HS-27A (cell line): ENCODE measurements around the gene TMEM72.

Source experiments
- DNase-seq: peaks from one replicate; pipeline ENCODE4 v3.0.0-alpha.2; 2012; ENCODE audit warnings: low read depth, missing footprints

TMEM72 gene

DNA sequence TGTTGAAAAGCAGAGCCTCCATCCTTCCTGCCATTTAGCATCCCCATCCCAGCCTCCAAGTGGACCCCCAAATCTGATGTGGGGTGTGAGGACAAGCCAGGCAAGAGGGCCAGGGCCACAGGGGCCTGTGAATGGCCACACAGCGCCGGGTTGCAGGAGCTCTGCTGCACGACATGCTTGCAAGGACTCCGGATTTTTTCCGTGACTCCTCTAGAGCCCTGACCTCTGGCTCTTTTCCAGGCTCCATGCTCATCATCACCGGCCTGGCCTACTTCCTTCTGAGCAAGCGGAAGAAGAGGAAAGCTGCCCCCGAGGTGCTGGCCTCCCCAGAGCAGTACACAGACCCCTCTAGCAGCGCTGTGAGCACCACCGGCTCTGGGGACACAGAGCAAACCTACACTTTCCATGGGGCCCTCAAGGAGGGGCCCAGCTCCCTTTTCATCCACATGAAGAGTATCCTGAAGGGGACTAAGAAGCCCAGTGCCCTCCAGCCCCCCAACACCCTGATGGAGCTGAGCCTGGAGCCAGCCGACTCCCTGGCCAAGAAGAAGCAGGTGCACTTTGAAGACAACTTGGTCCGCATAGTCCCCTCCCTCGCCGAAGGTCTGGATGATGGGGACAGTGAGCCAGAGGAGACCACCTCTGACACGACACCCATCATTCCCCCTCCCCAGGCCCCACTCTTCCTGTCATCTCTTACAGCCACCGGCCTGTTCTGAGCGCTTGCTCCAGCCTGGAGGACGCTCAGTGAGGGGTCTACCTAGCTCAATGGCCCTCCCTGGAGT lies 23.5 kb downstream of the TMEM72 start:
- no peak for DNase-seq

DNA sequence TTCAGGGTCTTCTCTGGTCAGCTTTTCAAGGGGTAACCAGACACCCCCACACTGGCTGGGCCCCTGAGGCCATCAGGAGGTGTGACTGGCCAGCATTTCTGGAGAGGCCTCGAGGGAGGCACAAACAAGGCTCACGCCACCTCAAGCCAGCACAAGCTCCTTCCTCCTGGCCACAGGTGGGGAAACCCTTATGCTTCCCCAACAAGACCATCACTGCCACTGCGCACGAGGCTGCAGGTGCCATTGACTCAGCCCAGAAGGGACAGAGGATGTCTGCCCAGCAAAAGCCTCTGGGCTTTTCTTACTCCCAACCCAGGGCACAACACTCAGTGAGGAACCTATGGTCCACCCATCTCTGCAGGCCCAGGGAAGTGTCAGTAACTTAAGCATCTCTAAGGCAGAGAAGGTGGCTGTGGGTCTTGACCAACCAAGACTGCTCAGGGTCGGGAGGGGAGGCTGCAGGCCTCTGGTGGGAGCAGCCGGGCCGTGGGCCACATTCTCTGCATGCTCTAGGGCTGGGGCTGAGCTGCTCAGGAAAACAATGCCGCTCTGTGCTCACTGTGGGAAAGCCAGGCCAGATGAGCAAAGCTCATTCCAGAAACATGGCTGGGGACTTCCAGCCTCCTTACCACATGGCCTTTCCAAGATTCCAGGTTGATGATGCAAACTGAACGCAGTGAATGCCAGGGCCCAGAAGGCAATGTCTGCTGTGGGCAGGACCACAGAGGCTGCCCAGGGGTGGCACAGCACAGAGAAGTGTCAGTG lies 24.2 kb downstream of the TMEM72 start:
- no peak for DNase-seq

DNA sequence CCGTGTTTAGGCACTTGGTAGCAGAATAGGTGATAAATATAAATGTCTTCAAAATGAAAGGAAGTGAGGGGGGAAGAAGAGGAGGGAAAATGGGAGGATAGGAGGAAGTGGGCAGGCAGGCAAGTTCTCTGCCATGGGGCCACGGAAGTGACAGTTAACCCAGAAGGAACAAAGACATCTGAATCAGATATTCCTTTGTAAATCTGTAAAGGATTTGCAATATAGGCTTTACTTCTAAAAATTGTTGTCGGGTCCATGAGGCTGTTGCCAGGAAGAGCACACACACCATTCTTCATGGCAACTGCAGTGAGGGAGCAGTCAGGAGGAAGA lies 24.8 kb downstream of the TMEM72 start:
- no peak for DNase-seq

DNA sequence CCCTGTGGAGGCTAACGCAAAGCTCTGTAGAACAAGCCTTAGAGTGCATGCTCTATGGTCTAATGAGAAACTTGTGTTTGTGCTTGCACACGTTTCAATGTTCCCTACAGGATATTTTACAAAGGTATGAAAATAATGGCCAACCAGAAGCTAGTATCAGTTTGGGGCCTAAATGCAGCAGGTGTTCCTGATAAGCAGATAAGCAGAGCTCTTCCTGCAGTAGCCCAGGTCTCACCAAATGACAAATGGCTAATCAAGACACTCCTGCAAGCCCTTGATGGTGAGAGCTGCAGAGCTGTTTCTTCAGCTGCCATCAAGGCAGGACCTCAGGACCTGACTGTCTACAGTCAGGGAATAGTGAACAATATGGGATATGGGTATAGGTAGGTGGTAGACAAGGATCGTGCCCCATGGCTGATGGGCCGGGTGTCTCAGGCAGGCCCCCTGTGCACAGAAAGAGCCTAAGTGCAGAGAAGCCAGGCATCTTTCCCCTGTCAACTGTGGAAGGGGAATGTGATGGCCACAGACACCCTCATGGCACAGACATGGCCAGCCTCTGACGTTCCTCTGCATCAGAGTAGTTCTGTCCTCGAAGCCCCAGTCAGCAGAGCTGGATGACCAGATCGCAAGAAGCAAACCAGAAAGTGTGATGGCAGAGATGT lies 25.3 kb downstream of the TMEM72 start:
- no peak for DNase-seq

DNA sequence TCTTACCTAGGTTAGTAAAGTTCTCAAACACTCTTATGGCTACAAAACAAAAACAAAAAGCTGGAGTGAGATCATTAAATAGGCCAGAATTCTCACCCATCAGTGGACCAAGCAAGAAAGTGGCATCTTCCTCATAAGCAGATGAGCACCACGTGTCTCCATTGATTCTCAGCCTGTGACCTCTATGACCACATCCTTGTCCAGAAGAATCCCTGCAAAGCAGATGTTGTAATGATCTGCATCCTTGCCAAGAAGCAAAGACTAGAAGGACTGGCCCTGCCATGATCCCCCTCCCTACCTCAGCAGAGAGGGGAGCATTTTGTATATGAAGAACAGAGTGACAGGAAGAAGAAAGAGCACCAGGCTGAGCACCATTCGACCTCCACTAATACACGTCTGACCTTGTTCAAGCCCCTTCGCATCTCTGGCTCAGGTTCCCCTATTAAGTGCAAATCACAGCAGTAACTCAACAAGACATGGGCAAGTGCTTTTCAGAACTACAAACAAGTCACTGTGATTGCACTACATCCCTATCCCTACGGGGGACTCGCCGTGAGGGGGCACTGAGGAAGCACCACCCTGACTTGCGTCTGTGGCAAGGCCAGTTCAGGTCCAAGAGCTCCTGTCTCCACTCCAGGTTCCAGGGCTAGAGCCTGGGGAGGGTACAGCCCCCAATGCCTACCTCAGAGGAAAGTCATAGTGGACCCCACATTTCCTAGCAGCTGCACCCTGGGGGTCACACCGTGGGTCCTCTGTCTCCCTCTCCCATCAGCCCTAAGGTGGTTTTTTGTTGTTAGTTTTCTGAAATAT lies 26.3 kb downstream of the TMEM72 start:
- no peak for DNase-seq

DNA sequence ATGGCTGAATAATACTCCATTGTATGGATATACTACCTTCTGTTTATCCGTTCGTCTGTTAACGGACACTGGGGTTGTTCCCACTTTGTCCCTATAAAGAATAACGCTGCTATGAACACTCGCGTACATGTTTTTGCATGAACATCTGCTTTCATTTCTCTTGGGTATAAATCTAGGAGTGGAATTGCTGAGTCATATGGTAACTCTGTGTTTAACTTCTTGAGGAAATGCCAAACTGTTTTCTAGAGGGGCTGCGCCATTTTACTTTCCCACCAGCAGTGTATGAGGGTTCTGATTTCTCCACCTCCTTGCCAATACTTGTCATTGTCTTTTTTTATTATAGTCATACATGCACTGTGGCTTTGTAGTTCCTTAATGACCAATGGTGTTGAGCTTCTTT lies 27.8 kb downstream of the TMEM72 start:
- no peak for DNase-seq

DNA sequence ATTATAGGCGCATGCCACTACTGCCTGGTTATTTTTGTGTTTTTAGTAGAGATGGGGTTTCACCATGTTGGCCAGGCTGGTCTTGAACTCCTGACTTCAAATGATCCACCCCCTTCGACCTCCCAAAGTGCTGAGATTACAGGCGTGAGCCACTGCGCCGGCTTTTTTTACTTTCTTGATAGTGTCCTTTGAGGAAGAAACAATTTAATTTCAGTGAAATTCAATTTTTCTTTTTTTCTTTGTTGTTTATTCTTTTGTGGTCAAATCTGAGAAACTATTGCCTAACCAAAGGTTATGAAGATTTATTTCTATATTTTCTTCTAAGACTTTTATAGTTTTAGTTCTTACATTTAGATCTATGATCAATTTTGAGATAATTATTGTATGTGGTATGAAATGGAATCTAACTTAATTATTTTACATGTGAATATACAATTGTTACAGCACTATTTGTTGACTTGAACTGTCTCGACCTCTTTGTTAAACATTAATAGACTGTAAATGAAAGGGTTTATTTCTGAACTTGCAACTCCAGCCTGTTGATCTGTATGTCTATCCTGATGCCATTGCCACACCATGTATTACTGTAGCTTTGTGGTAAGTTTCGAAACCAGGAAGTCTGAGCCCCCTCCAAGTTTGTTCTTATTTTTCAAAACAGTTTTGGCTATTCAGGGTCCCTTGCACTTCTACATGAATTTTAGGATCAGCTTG lies 28.7 kb downstream of the TMEM72 start:
- DNase-seq, result no peak

DNA sequence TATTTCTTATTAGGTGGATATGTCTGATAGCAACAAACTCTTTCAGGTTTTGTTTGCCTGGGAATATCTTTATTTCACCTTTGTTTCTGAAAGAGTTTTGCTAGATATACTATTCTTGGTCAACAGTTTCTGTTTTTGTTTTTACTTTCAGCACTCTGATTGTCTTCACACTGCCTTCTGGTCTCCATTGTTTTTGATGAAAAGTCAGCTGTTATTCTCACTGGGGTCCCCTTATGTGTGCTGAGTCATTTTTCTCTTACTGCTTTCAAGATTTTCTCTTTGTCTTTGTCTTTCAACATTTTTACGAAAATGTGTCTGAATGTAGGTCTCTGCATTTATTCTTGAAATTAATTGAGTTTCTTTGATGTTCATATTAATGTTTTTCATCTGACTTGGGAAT lies 33.2 kb downstream of the TMEM72 start:
- DNase-seq, result no peak

DNA sequence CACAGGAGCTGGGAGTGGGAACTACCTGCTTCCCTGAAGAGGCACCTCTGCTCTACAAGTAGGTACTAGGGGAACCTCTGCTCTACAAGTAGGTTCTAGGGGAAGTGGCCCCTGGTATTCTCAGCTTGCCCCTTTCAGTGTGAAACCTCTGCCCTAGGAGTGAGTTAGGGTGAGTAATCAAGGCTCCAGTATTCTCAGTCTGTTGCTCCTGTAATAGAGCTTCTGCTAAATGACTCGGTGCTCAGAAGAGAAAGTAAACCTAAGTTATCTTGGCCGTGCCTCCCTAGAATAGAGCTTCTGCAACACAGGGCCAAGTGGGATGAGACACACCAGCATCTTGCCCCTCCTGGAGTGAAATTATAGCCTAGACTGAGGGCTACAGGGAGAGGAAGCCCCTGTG lies 35.1 kb downstream of the TMEM72 start:
- DNase-seq, result no peak

DNA sequence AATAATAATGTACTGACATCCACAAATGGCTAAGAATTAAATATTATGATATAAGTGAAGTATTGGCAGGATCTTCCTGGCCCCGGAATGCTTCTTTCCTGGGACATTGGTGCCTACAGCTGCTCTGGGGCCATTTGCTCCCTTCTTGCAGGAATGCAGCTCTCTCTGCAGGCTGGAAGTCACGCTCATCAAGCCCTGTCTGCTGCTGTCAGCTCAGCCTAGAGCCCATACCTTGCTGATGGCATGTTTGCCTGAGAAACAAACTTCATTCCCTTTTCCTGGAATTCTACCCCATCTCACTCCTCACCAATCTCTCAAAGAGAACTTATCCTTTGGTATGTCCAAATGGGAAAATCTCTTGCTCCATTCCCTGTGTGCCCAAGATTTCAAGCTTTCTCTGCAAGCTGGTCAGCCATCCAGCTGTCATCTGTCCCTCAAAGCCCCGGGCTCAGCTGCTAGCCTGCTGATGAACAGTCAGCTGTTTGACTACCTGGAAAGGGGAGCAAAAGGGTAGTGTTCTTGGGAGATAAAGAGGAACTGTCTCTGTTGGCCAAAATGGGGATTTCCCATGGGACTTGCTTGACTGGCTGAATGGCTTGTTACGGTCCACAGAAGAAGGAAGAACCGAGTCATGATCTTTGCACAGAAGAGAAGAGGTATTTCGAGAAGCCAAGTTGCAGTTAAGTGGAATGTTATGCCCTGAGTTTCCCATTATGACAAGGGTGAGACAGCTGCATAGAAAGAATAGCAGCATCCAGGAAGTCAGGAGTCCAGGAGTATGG lies 36.4 kb downstream of the TMEM72 start:
- no peak for DNase-seq

DNA sequence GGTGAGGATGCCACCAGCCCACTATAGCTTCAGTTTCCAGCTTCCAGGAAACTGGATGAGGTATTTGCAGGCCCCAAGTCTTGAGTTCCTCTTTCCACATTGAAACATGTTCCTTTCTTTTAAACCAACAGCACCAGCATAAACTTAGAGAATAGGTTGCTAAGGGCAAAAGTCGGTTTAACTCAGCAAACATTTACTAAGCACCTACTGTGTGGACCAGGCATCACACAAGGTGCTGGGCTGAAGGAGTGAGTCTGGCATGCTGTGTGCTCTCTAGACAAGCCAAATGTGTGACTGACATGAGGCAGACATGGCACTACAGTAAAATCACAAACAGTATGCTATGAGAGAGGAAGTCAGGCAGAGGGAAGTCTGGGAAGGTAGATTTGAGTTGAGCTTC lies 37.5 kb downstream of the TMEM72 start:
- no peak for DNase-seq

DNA sequence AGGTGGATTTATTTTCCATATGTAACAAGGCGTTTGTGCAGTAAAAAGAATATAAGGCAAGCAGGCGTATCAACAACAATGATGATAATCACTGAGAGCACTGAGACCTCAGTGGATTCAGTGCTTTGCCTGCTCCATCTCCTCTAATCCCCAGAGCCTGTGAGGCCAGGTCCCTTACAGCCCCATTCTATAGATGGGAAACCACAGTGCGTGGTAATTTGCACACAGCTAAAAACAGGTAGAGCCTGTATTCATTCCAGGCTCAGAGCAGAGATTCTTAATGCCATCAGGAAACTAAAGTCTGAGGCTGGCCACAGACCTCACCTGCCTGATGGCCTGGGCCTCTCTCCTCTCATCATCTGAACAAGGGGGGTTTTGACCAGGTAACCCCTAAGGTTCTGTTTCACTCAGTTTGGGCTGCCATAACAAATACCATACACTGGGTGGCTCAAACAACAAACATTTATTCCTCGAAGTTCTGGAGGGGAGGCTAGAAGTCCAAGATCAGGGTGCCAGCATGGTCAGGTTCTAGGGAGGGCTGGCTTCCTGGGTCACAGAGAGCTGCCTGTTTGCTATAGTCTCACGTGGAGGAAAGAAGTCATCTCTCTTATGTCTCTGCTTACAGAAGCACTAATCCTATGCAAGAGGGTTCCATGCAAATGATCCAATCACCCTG lies 38.1 kb downstream of the TMEM72 start:
- DNase-seq, result no peak

DNA sequence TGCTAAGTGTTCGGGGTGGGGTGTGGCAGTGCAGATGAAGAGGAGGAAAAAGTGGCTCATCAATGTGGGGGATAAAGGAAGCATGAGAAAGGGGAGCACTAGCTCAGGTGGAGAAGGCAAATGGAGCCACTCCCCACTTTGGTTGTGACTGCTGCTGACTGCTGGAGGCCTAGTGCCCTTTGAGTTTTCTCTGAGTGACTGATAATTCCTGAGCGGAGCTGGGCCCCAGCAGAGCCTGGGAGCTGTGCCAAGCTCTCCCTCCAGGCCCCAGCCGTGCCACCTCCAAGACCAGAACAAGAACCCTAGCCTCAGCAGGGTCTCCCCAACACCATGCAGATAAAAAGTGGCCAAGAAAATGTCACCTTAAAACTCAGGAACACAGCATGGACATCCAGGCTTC lies 38.8 kb downstream of the TMEM72 start:
- no peak for DNase-seq

DNA sequence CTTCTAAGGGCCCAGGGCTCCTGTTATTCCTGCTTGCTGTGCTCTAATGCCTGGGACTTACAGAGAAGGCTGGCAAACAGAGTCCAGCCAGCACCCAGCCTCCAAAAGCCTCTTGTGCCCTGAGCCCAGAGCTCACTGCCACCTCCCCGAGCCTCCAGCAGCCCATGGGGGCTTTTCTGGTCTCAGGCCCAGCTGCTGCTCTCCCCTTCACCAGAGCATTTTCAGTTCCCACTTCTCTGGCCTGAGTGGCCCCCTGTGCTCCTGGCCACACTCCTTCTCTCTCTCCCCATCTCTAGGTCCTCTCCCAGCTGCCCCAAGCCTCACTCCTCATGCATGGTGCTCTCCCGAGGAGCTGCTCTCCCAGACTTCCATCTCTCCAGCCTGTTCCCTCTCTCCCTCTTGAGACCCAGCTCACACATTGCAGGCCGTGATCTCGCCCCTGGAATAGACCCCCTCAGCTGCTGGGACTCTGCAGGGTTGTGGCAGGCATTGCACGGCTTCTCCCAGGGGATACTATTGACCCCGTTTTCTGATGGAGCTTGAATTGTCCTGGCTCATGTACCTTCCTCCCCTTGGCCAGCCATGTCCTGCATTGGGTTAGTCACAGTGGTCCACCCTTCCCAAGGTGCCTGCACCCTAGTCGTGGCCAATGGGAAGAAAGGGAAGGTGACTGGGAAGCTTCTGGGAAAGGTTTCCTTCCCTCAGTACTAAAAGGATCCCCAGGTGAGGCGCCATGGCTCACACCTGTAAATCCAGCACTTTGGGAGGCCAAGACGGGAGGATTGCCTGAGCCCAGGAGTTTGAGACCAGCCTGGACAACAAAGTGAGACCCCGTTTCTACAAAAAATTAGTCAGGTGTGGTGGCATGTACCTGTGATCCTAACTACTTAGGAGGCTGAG lies 39.4 kb downstream of the TMEM72 start:
- DNase-seq, result no peak

DNA sequence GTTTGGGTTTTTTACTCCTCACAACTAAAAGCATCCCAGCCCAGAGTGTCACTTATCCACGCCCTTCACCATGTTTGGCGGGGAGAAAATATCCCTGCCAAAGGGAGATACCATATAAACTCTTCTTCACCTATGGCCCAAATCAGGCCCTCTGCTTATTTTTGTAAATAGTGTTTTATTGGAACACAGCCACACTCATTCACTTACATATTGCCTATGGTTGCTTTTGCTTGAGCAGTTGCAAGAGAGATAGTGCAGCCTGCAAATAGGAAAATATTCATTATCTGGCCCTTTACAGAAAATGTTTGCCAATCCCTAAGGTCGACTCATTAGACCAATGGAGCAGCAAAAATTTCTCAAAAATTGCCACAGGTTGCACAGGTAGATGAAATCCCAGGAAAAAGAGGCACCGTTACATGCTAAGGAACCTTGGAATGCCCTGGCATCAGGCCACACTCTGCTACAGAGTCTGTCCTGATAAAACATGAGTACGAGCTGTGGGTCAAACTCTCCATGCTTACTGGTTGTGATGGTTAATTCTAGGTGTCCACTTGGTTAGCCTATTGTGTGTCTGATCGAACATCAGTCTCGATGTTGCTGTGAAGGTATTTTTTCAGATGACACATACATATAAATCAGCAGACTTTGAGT lies 40.6 kb downstream of the TMEM72 start:
- no peak for DNase-seq

DNA sequence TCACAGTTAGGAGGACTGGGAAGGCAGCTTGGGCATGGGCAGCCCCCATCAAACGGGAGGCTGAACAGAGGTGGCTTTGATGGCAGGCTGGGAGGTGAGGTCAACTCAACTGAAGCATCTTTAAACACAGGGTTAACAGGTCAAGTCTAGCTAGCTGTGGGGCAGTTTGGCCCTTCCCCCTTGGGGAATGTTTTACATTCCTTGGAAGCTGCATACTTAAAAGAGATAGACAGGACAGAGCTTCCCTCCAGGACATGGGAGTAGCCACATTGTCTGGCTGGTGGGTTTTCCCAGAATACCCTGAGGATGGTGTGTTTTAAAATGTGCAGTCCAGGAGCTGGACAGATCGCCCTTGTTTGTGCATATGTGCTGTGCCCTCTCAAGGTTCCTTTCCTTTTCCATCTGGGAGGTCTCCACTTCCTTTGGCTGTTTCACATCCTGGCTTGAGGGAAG lies 41.7 kb downstream of the TMEM72 start:
- DNase-seq, result no peak

DNA sequence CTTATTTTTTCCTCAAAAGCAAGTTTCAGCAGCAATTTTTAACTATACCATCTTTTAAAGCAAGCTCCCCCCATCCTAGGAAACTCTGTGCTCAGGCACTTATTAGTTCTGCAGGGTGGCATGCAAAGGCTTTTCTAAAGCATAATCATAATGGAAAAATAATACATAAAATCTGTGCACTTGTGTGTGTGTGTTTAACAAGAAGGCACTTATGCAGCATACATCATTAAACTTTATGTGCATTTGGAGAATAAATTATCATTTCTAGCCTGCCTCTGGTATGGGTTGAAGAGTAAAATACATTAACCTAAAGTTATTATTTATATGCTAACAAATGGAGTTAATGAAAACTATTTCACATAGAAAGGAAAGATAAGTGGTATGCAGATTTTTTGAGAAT lies 42.9 kb downstream of the TMEM72 start:
- no peak for DNase-seq

DNA sequence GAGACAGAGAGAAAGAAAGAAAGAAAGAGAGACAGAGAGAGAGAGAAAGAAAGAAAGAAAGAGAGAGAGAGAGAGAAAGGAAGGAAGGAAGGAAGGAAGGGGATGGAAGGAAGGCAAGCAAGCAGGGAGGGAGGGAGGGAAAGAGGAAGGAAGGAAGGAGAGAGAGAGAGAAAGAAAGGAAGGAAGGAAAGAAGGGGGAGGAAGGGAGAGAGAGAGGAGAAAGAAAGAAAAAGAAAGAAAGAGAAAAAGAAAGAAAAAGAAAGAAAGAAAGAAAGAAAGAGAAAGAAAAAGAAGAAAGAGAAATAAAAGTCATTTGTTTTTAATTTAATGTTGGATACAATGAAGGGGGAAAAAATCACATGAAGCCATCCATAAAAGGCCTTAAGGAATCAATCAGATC lies 43.8 kb downstream of the TMEM72 start:
- DNase-seq, result no peak
